Urinary bladder (tissue), 4 donors: ENCODE measurements around the gene ZNF831. TPM values are rescaled to one million over a fixed set of nuclear protein-coding genes. Genes with fewer than 3 reads are reported as not detected.

Source experiments
- DNase-seq: peaks from one replicate; pipeline ENCODE4 v3.0.0-alpha.2; 2015; ENCODE audit errors: extremely low spot score
- H3K27ac ChIP-seq: one replicate; pipeline ENCODE4 v1.5.1; 2013; ENCODE audit warnings: low read depth, mild to moderate bottlenecking, moderate library complexity
- H3K36me3 ChIP-seq: one replicate; pipeline ENCODE4 v1.6.1; 2013; ENCODE audit warnings: mild to moderate bottlenecking, moderate library complexity; ENCODE audit not compliant: insufficient read depth
- H3K4me1 ChIP-seq: one replicate; pipeline ENCODE4 v1.6.1; 2013; ENCODE audit warnings: mild to moderate bottlenecking, moderate library complexity; ENCODE audit not compliant: insufficient read depth
- H3K4me3 ChIP-seq: one replicate; pipeline ENCODE4 v1.5.1; 2013; ENCODE audit warnings: low read depth, low read length
- WGBS: extraction: QIAGEN DNeasy Blood & Tissue Kit; methylation state at CpG from one replicate; pipeline ENCODE4 v1.1.7; 2013; 5-methylcytosine and 5-hydroxymethylcytosine counted together
- polyA plus RNA-seq: library from polyadenylated mRNA; stranded (reverse); fragments of 200-250 nt; gene quantifications from one replicate; pipeline ENCODE4 v1.2.3, GENCODE V29; 2013
- total RNA-seq: library from RNA; depleted of rRNA; stranded (reverse); fragments of >200 nt; gene quantifications from one replicate; pipeline ENCODE4 v1.2.3, GENCODE V29; 2014
- donor health status: healthy with polysubstance abuse.
- donor health status: healthy.

Gene ZNF831
- total and polyA plus RNA-seq, 2 donors: 0.18 to 0.69 TPM

DNA sequence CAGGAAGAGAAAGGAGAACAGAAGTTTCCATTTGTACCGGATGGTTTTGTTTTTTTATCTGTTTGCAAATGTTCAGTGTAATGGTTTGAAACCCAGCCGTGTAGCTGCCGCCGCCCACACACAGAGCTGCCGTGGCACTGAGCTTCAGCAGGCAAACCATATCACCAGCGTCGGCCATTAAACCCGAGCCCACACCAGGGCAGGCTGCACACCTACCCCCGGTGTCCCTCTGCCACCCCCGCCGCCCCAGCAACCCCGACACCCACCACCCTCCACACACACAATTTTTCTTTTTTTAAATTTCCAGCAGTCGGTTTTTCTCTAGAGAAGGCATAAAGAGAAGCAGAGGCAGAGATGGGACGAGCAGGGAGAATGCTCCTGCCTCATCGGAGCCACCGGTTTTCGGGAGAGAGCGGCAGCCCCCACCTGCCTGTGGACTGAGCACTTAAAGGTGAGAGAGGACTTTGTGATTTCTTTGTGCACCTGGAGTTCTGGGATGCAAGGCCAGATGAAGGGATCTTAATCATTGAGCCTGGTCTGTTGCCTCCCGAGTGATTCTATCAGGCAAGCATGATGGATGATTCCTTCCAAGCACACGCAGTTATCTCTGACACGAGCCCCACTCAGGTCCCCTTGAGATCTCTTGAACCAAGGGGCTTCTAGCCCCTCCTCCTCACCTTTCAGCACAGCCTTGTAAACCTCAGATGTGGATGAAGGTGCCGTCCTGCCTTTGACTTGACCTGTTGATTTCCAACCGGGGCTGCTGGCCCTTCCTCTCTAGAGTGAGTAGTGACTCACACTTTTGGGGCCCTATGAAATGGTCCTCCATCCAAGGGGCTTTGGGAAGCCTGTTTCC is 17.5 kb upstream of the ZNF831 start:
- peak overlapping the region; percentile 5 for H3K4me3 ChIP-seq
- whole genome bisulfite sequencing: 68% methylated on average over 23 of the region's 23 CpGs

DNA sequence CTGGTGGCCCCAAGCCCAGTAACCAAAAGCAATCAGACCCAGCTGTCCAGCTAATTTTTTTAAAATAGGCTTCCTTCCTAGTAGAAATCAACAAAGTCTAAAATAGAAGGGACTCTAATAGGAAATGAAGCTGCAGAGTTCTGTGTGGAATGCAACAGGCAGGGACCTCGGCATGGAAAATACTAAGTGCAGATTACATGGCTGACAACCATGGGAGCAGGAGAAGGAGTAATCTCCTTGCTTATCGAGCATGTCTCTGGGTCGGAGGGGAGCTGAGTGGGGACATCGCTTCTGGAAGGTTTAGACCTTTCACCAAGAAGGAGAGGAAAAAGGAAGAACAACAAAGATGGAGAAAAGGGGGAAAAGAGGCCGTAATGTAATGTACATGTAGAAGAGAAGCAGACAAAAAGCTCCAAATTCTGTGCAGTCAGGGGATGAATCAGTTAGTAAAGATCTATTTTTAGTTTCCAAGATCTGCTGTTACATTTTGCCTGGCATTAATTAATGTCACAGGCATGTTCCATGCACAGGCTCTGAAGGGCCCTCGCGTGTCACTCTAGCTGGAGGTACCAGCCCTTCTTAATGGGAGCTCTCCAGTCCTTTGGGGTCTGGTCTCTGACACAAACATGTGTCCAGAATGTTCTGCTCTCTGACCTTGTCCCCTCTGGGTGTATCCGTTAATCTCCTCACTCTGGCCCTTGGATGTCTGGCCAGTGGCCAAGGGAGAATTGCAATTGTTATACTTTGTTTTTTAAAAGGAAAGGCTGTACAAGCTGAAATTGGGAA is 16.6 kb upstream of the ZNF831 start:
- Histone ChIP-seq H3K4me1 (no peaks in the 10 kb centered on the region), H3K27ac (no peak overlapping the region), H3K4me3 (peak overlapping the region; percentile 5), H3K36me3 (no peaks in the 10 kb centered on the region)
- 34% methylated on average over 8 of the region's 8 CpGs for WGBS
- no peak for DNase-seq

More for the DNA sequence above, 17.5 kb upstream of the ZNF831 start:
- no peak for DNase-seq
- Histone ChIP-seq H3K4me1 (no peaks in the 10 kb centered on the region), H3K27ac (no peak overlapping the region), H3K36me3 (no peaks in the 10 kb centered on the region)

- no peaks in the 10 kb centered on the region for H3K4me1 ChIP-seq
- H3K4me3 ChIP-seq: no peak overlapping the region
- no peak overlapping the region for H3K27ac ChIP-seq
- no peaks in the 10 kb centered on the region for H3K36me3 ChIP-seq
- no peak for DNase-seq
- WGBS: 89% methylated on average over 3 of the region's 3 CpGs
Observed at GRCh38 chr20:59147586-59147985, 16.0 kb upstream of the ZNF831 start.

DNA sequence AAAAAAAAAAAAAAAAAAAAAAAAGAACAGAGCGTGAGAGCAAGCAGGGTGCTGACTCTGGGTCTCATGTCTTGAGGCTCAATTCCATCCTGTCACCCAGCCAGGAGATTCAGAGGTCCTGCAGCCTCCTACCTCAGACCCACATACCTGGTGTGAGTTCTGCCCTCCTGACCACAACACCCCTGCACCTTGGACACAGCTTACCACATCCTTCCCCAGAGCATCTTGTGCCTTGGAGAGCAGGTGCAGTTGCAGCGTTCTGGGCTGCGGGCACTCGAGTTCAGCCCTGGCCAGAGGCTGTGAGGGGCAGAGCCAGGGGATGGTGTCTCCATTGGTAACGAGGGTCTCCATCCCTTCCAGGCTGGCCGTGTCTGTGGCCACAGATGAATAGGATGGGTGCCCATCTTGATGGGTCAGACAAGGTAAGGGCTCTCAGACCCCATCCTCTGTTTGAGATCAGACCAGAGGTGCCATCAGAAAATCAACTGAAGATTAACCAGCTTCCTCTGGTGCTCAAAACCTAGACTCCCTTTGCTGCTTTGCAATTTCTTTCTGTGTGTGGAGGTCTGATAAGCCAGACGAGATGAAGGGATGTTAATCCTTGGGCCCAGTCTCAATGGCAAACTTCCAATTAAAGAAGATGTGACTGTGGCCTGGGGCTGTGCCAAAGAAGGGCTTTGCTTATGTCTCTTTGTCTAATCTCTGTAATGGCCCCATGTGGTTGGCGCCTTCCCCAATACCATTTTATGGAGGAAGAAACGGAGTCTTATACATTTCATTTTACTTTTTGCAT is 14.7 kb upstream of the ZNF831 start:
- H3K27ac ChIP-seq: no peak overlapping the region
- DNase-seq: no peak
- H3K4me3 ChIP-seq: no peak overlapping the region
- WGBS: 78% methylated on average over 9 of the region's 9 CpGs
- H3K4me1 ChIP-seq: no peaks in the 10 kb centered on the region
- no peaks in the 10 kb centered on the region for H3K36me3 ChIP-seq

DNA sequence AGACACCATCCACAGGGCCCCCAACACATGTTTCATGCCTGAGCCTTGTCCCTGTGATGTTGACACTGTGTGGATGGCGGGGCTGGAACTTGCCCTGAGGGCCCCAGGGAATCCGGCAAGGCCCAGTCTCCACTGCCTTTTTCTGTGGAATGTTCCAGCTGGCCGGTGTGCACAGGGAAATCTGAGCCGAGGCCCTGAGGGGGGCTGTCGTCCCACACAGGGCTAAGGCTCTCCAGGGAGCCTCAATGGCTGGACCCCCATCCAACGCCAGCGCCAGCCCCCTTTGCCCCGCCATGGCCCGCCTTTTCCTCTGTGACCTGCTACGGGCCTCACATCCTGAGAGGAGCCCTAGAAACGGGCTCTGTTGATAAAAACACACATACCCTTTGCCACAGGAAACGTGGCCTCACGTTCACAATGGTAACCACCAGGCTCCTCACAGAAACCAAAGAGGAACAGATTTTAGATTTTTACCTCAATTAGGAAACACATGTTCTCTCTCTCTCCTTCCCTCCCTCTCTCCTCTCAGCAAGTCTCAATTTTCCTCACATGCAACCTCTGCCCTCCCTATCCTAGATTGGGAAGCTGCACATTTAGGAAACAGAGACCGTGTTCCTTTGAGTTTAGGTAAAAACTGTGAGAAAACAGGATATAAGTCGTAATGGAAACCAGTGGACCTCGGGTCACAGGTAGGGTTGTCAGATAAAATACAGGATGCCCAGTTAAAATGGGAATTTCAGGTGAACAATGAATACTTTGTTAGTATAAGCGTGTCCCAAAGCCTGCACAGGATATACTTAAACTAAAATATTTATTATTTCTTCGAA is 13.7 kb upstream of the ZNF831 start:
- H3K36me3 ChIP-seq: no peaks in the 10 kb centered on the region
- no peaks in the 10 kb centered on the region for H3K4me1 ChIP-seq
- H3K27ac ChIP-seq: peak overlapping the region; percentile 63
- 52% methylated on average over 18 of the region's 18 CpGs for WGBS
- no peak for DNase-seq
- no peak overlapping the region for H3K4me3 ChIP-seq

DNA sequence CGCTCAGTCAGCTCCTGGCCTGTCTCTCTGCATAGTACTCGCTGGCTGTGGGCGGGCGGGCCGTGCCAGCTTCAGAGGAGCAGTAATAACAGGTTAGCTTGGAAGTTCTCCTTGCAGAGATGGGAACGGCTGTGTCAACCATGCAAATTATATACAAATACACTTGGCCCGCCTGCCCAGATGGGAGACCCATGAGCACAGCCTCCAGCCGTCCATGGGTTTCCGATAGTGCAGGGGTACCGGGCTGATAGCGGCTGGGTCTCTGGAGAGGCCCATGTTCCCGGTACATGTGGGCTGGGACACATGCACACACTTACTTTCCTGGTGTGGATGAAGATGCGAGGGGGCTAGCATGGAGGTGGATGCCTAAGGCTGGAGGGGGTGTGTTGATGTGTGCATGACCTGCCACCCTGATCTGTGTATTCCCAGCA is 12.8 kb upstream of the ZNF831 start:
- H3K4me3 ChIP-seq: no peak overlapping the region
- no peak overlapping the region for H3K27ac ChIP-seq
- no peak for DNase-seq
- H3K36me3 ChIP-seq: no peaks in the 10 kb centered on the region
- H3K4me1 ChIP-seq: no peaks in the 10 kb centered on the region
- WGBS: 95% methylated on average over 13 of the region's 13 CpGs

GRCh38 chr20:59151391-59151790 is 12.2 kb upstream of the ZNF831 start:
- 94% methylated on average over 9 of the region's 9 CpGs for WGBS
- no peak for DNase-seq
- no peak overlapping the region for H3K27ac ChIP-seq
- H3K4me3 ChIP-seq: no peak overlapping the region
- H3K36me3 ChIP-seq: no peaks in the 10 kb centered on the region
- no peaks in the 10 kb centered on the region for H3K4me1 ChIP-seq

GRCh38 chr20:59151820-59152219 is 11.8 kb upstream of the ZNF831 start:
- H3K4me3 ChIP-seq: no peak overlapping the region
- H3K4me1 ChIP-seq: no peaks in the 10 kb centered on the region
- WGBS: 96% methylated on average over 5 of the region's 5 CpGs
- H3K27ac ChIP-seq: no peak overlapping the region
- H3K36me3 ChIP-seq: no peaks in the 10 kb centered on the region
- DNase-seq: no peak

GRCh38 chr20:59152559-59153354 is 10.9 kb upstream of the ZNF831 start:
- Histone ChIP-seq H3K36me3 (no peaks in the 10 kb centered on the region), H3K4me3 (no peak overlapping the region), H3K27ac (no peak overlapping the region), H3K4me1 (no peaks in the 10 kb centered on the region)
- DNase-seq: no peak
- WGBS: 72% methylated on average over 8 of the region's 8 CpGs

DNA sequence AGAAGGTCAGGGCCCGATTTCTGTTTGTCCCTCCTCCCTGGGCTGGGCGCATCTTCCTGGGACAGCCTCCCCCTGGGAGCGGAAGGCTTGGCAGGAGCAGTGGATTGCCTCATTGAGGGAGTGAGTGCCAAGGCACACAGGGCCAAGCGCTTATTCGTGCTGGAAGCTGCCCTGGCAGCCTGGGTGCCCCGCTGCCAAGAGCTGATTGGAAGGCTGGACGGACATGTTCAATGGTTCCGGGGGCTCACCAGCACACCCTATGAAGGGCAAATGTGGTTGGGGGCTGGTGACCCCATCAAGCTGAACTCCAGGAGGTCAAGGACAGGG is 10.3 kb upstream of the ZNF831 start:
- no peak for DNase-seq
- Histone ChIP-seq H3K4me3 (no peak overlapping the region), H3K27ac (no peak overlapping the region), H3K36me3 (no peaks in the 10 kb centered on the region), H3K4me1 (no peaks in the 10 kb centered on the region)
- 50% methylated on average over 8 of the region's 8 CpGs for WGBS

DNA sequence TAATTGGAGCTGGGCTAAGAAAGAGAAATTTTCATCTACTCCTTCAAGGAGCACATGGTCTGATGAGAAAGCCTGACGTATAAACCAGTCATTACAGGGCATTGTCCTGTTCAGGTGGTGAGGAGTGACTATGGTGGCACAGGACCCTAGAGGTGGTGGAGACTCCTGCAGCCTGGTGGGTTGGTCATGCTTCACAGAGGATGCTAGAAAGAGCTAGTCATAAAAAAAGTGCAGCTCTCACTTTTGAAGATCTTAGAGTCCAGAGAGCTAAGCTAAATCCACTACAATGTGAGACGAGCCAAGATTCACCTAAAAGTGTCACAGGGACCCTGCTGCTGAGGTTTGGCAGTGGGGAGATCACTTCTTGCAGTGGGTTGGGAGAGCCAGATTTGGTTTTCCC is 9.8 kb upstream of the ZNF831 start:
- WGBS: 89% methylated on average over 2 of the region's 2 CpGs
- Histone ChIP-seq H3K36me3 (no peaks in the 10 kb centered on the region), H3K27ac (no peak overlapping the region), H3K4me3 (no peak overlapping the region), H3K4me1 (no peaks in the 10 kb centered on the region)
- DNase-seq: no peak

GRCh38 chr20:59154317-59155013 is 9.2 kb upstream of the ZNF831 start:
- no peaks in the 10 kb centered on the region for H3K36me3 ChIP-seq
- H3K4me1 ChIP-seq: no peaks in the 10 kb centered on the region
- DNase-seq: no peak
- 89% methylated on average over 17 of the region's 17 CpGs for WGBS
- H3K27ac ChIP-seq: no peak overlapping the region
- no peak overlapping the region for H3K4me3 ChIP-seq
